SK-N-SH (cell line): Measurements from ENCODE around the gene DKC1. TPM values are rescaled to one million over a fixed set of nuclear protein-coding genes. Genes with fewer than 3 reads are reported as not detected.
A peak's percentile ranks its signal among the peaks of the same experiment; 100 is the strongest.

Experiments
- CTCF ChIA-PET: fragments of 300-600, 350-600 bp; formaldehyde crosslinking; extraction: SDS; loops from one replicate; lab custom pipeline; 2021; lab: Yijun Ruan, JAX
- POLR2A ChIA-PET: fragments of 350-600 bp; sonication (Branson Sonifier 250); formaldehyde crosslinking; extraction: SDS; loops from one replicate; lab custom pipeline; 2020; ENCODE audit warnings: antibody characterized with exemption, inconsistent platforms; lab: Yijun Ruan, JAX
- DNase-seq: peaks from one replicate; pipeline ENCODE4 v3.0.0; 2012
- H2AFZ ChIP-seq: fragments of 200-600 bp; sonication (generic); 2 replicates; pipeline ENCODE4 v1.8.1; 2016; ENCODE audit warnings: antibody characterized with exemption, mild to moderate bottlenecking, low read depth
- H3F3A ChIP-seq: fragments of 200-600 bp; sonication (generic); replicated peaks from 2 replicates; pipeline ENCODE3; 2016; ENCODE audit warnings: antibody characterized with exemption, mild to moderate bottlenecking; ENCODE audit not compliant: insufficient read depth
- H3K27ac ChIP-seq, 2 experiments: fragments of 200-500 bp in 1 of 2; fragments of 200-600 bp in 1 of 2; sonication (Bioruptor generic) in 1 of 2; sonication (generic), shearing (Covaris generic) in 1 of 2; 2 replicates each; pipeline versions ENCODE4 v1.5.1 to v1.6.1; 2014 to 2016; ENCODE audit warnings: low read depth in 2 of 2, inconsistent platforms in 1 of 2, low read length in 1 of 2, mild to moderate bottlenecking in 1 of 2, mixed read lengths in 1 of 2
- H3K27me3 ChIP-seq: fragments of 200-600 bp; sonication (generic), shearing (Covaris generic); 2 replicates; pipeline ENCODE4 v1.6.1; 2016; ENCODE audit warnings: mixed run types; ENCODE audit not compliant: insufficient read depth
- H3K36me3 ChIP-seq, 2 experiments: fragments of 200-500 bp in 1 of 2; fragments of 200-600 bp in 1 of 2; sonication (Bioruptor generic) in 1 of 2; sonication (generic) in 1 of 2; replicated peaks in 1 of 2; 2 replicates each; pipeline versions ENCODE3 to v1.5.1; 2014 to 2016; ENCODE audit warnings: low read length in 1 of 2, mild to moderate bottlenecking in 1 of 2; ENCODE audit not compliant: insufficient read depth in 2 of 2, control insufficient read depth in 1 of 2
- H3K4me1 ChIP-seq, 2 experiments: fragments of 200-500 bp in 1 of 2; fragments of 200-600 bp in 1 of 2; sonication (Bioruptor generic) in 1 of 2; sonication (generic), shearing (Covaris generic) in 1 of 2; 2 replicates each; pipeline versions ENCODE4 v1.5.1 to v1.6.1; 2014 to 2016; ENCODE audit warnings: low read depth in 1 of 2, low read length in 1 of 2, mixed run types in 1 of 2; ENCODE audit not compliant: insufficient read depth in 2 of 2, control insufficient read depth in 1 of 2
- H3K4me2 ChIP-seq: fragments of 200-600 bp; sonication (generic), shearing (Covaris generic); 2 replicates; pipeline ENCODE4 v1.6.1; 2017; ENCODE audit warnings: mixed run types
- H3K4me3 ChIP-seq, 2 experiments: fragments of 200-500 bp in 1 of 2; fragments of 200-600 bp in 1 of 2; sonication (Bioruptor generic) in 1 of 2; sonication (generic), shearing (Covaris generic) in 1 of 2; 2 replicates each; pipeline versions ENCODE4 v1.5.1 to v1.8.1; 2014 to 2016; ENCODE audit warnings: low read depth in 2 of 2, inconsistent platforms in 1 of 2, low read length in 1 of 2, mild to moderate bottlenecking in 1 of 2, mixed read lengths in 1 of 2, moderate library complexity in 1 of 2
- H3K79me2 ChIP-seq: fragments of 200-600 bp; sonication (generic); 2 replicates; pipeline ENCODE4 v1.8.1; 2017; ENCODE audit warnings: mild to moderate bottlenecking; ENCODE audit not compliant: insufficient read depth
- H3K9ac ChIP-seq: fragments of 200-600 bp; sonication (generic); 2 replicates; pipeline ENCODE4 v1.6.1; 2017; ENCODE audit warnings: mixed run types
- H3K9me2 ChIP-seq: fragments of 200-600 bp; sonication (generic); 2 replicates; pipeline ENCODE4 v1.6.1; 2017; ENCODE audit warnings: mixed run types
- H3K9me3 ChIP-seq: fragments of 200-600 bp; sonication (generic); 2 replicates; pipeline ENCODE4 v1.6.1; 2017; ENCODE audit warnings: mixed run types, mild to moderate bottlenecking, moderate library complexity
- H4K20me1 ChIP-seq: fragments of 200-600 bp; sonication (generic); 2 replicates; pipeline ENCODE4 v1.6.1; 2017; ENCODE audit warnings: mild to moderate bottlenecking, mixed run types; ENCODE audit not compliant: insufficient read depth
- CHD2 ChIP-seq: fragments of 150-350 bp; IDR thresholded peaks from 2 replicates; pipeline ENCODE4 v1.6.1; 2018; ENCODE audit warnings: low read length; ENCODE audit not compliant: partially characterized antibody
- GATA2 ChIP-seq: sonication (generic); formaldehyde crosslinking; IDR thresholded peaks from 2 replicates; pipeline ENCODE4 v1.5.0; 2020; ENCODE audit warnings: mild to moderate bottlenecking, missing genetic modification reagents
- JUND ChIP-seq: IDR thresholded peaks from 2 replicates; pipeline ENCODE4 v1.4.0; 2012
- MEF2A ChIP-seq: IDR thresholded peaks from 2 replicates; pipeline ENCODE4 v1.4.0; 2012; ENCODE audit warnings: low read depth, borderline replicate concordance
- NRF1 ChIP-seq: IDR thresholded peaks from 2 replicates; pipeline ENCODE4 v1.6.1; 2012; ENCODE audit warnings: low read depth, mild to moderate bottlenecking, low read length
- RXRA ChIP-seq: IDR thresholded peaks from 2 replicates; pipeline ENCODE4 v1.4.0; 2012; ENCODE audit warnings: low read depth, mild to moderate bottlenecking, borderline replicate concordance
- SIN3A ChIP-seq: IDR thresholded peaks from 2 replicates; pipeline ENCODE4 v1.6.1; 2012; ENCODE audit warnings: low read depth, mild to moderate bottlenecking, low read length, moderate library complexity, borderline replicate concordance
- TAF1 ChIP-seq: IDR thresholded peaks from 2 replicates; pipeline ENCODE4 v1.6.1; 2012; ENCODE audit warnings: low read depth, mild to moderate bottlenecking, low read length, moderate library complexity, borderline replicate concordance
- YY1 ChIP-seq: IDR thresholded peaks from 2 replicates; pipeline ENCODE4 v1.4.0; 2012; ENCODE audit warnings: low read depth, mild to moderate bottlenecking
- WGBS: methylation state at CpG from one replicate; pipeline ENCODE4 v1.1.6; 2017; ENCODE audit warnings: low lambda C conversion rate; 5-methylcytosine and 5-hydroxymethylcytosine counted together
- polyA plus RNA-seq, 3 experiments: library from polyadenylated mRNA; depleted of rRNA; stranded (reverse); fragments of >200 nt; gene quantifications; 2 replicates each; pipeline ENCODE4 v1.2.3, GENCODE V29; 2012
- TF ChIP-seq, protein P1 (sequence below): IDR thresholded peaks from 2 replicates; pipeline ENCODE4; 2012
- TF ChIP-seq, protein P2 (sequence below): IDR thresholded peaks from 2 replicates; pipeline ENCODE4 v1.4.0; 2012; ENCODE audit warnings: low read depth, borderline replicate concordance

The DKC1 gene
- polyA plus RNA-seq, 1 of the 3 experiments (the other 2 are of a cell fraction), result 53.0 TPM

DNA sequence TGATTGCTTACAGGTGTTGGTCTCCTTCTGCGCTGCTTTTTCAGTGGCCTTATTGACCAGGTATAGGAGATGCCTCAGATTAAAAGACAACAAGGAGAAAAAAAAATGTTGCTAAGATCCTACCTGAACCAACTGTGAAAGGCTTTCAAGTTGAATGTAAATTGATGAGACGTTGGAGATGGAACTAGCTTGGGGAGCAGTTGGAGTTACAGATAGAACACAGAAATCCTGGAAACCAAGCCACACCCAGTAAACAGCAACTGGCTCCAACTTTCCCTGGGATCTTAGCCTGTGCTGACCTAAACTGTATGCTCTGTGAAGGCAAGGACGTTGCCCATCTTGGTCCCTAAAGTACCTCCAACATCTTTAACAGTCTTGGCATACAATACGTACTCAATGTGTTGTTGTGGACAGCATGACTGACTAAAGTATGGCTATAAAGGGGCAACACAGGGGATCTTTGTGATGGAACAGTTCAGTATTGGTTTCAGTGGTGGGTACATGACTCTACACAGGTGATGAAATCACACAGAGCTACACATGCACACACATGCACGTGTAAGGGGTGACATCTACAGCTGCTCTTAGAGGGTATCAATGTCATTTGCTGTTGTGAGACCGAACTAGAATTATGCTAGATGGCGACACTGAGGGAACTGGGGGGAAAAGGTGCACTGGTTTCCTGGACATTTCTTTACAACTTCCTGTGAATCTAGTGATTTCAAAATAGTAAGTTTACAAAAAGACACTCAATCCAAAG lies 34.1 kb upstream of the DKC1 start:
- Histone ChIP-seq H3K9me3 (no peaks in the 10 kb centered on the region), H3K9ac (no peak overlapping the region; the same call in 1 of the 2 replicates), H3K27me3 (no peaks in the 10 kb centered on the region), H3K4me1 (peaks cover 11 to 33% of the 10 kb centered on the region in 2 experiments), H3K4me2 (peak overlapping the region; percentile 22; the same call in 1 of the 2 replicates), H3K9me2 (no peaks in the 10 kb centered on the region), H3K36me3 (no peaks in the 10 kb centered on the region), H3F3A (peaks cover 16% of the 10 kb centered on the region), H4K20me1 (no peaks in the 10 kb centered on the region), H3K27ac (peak overlapping the region; percentile 71 to 84), H3K79me2 (no peaks in the 10 kb centered on the region), H2AFZ (no peak overlapping the region), H3K4me3 (no peak overlapping the region)
- CTCF ChIA-PET, result interaction anchor here (1.0 kb wide), 1 partner anchor 9 kb away, joined by 3 read pairs; no protein-coding TSS in a partner anchor
- TF ChIP-seq, protein P1, sequence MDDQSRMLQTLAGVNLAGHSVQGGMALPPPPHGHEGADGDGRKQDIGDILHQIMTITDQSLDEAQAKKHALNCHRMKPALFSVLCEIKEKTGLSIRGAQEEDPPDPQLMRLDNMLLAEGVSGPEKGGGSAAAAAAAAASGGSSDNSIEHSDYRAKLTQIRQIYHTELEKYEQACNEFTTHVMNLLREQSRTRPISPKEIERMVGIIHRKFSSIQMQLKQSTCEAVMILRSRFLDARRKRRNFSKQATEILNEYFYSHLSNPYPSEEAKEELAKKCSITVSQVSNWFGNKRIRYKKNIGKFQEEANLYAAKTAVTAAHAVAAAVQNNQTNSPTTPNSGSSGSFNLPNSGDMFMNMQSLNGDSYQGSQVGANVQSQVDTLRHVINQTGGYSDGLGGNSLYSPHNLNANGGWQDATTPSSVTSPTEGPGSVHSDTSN, result no peak
- TF ChIP-seq MEF2A, result no peak
- TF ChIP-seq TAF1, result no peak
- no peak for TF ChIP-seq GATA2
- no peak for TF ChIP-seq RXRA
- no peak for TF ChIP-seq NRF1
- no peak for DNase-seq
- POLR2A ChIA-PET, result no interaction called here
- WGBS, result 41% methylated on average over 7 of the region's 7 CpGs

DNA sequence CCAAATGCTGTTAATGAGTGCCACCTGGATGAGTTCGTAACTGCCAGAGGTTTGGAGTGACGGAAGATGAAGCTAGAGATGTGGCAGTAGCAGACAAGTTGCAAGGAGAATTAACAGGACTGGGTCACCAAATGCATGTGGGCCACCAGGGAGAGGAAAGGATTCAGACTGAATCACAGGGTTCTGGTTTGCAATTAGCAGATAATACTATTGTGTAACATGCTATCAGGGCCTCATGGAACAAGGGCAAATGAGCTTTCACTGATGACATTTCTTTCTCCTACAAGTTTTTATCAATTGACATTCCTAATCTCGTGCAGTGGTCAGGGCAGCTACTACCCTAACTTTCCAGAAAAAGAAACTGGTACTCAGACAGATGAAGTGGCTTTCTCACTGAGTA lies 33.2 kb upstream of the DKC1 start:
- peak overlapping the region; percentile 67 to 71; a peak in 3 of 4 replicates for H3K27ac ChIP-seq
- no peak for DNase-seq

More for the DNA sequence above, 33.2 kb upstream of the DKC1 start:
- peaks cover 11 to 35% of the 10 kb centered on the region in 2 experiments for H3K4me1 ChIP-seq
- H3K9me3 ChIP-seq, result no peaks in the 10 kb centered on the region
- no peaks in the 10 kb centered on the region for H3K79me2 ChIP-seq
- no peak overlapping the region for H3K4me3 ChIP-seq
- no peaks in the 10 kb centered on the region for H3K27me3 ChIP-seq
- no peaks in the 10 kb centered on the region for H3K9me2 ChIP-seq
- H3K9ac ChIP-seq, result no peak overlapping the region
- no peaks in the 10 kb centered on the region for H4K20me1 ChIP-seq
- ChIA-PET CTCF (interaction anchor here (1.0 to 1.2 kb wide), 2 partner anchors 8 to 19 kb away, joined by 3 to 4 read pairs; no protein-coding TSS in a partner anchor), POLR2A (no interaction called here)
- no peak overlapping the region for H2AFZ ChIP-seq
- TF ChIP-seq CHD2 (no peak), MEF2A (no peak), JUND (no peak), YY1 (no peak), SIN3A (no peak)
- TF ChIP-seq, protein P2, sequence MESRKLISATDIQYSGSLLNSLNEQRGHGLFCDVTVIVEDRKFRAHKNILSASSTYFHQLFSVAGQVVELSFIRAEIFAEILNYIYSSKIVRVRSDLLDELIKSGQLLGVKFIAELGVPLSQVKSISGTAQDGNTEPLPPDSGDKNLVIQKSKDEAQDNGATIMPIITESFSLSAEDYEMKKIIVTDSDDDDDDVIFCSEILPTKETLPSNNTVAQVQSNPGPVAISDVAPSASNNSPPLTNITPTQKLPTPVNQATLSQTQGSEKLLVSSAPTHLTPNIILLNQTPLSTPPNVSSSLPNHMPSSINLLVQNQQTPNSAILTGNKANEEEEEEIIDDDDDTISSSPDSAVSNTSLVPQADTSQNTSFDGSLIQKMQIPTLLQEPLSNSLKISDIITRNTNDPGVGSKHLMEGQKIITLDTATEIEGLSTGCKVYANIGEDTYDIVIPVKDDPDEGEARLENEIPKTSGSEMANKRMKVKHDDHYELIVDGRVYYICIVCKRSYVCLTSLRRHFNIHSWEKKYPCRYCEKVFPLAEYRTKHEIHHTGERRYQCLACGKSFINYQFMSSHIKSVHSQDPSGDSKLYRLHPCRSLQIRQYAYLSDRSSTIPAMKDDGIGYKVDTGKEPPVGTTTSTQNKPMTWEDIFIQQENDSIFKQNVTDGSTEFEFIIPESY, result no peak
- TF ChIP-seq, protein P1, result no peak
- peaks cover 16% of the 10 kb centered on the region for H3F3A ChIP-seq
- peak overlapping the region; percentile 35; the same call in 1 of the 2 replicates for H3K4me2 ChIP-seq
- H3K36me3 ChIP-seq, result no peaks in the 10 kb centered on the region
- 56% methylated on average over 3 of the region's 3 CpGs for WGBS
